HPDE6-E6E7 (cell line): Measurements from ENCODE around the gene GPM6B.
A peak's percentile ranks its signal among the peaks of the same experiment; 100 is the strongest.

Experiments used
- DNase-seq: peaks from one replicate; pipeline ENCODE4 v3.0.0; 2011; ENCODE audit warnings: missing footprints; ENCODE audit errors: extremely low spot score

GPM6B gene

DNA sequence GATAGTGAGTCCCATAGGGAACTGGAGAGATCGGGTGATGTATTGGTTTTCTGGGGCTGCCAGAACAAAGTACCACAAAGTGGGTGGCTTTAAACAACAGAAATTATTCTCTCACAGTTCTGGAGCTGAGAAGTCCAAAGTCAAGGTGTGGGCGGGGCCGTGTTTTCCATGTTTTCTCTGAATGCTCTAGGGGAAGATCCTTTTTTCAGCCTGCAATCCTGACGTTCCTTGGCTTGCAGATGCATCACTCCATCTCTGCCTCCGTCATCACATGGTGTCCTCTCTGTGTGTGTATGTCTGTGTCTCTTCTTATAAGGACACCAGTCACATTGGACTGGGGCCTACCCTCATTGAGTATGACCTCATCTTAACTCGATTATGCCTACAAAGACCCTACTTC is 7.9 kb upstream of the GPM6B start:
- DNase-seq: no peak

- DNase-seq: no peak
Observed at GRCh38 chrX:13821738-13822137, 4.8 kb upstream of the GPM6B start.

DNA sequence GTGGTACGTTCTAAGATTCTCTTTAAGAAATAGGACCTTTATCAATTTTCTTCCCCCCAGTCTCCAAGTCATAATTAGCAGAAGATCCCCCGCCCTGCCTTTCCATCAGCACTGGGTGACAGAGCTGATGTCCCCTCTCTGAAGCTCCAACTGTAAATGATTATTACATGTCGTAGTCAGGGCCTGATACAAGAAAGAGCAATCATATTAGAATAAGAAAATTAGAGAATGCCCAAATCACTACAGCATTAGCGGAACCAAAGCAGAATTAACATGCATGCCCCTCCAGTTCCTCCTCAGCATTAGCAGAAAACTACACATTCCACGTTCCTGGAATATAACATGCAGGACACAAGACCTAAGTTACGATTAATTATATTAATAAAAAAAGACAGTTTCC is 717 bp downstream of the GPM6B start:
- DNase-seq: no peak

DNA sequence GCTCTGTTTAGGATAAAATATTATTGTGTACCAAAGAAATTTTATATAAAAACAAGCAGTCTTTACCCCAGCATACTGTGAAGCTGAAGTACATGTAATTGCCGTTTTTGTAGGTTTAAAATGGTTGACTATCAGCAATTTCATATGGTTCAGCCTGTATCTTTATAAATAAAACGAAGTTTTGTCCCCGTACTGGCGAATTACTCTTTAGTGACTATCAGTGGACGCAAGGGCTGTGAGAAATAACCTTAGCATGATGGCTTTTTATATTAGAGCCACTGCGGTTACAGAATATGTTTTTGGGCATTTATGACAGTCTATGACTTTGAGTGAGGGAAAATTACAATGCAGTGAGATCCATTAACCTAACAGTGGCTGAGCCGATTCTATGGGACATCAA is 1.2 kb downstream of the GPM6B start:
- DNase-seq: no peak

GRCh38 chrX:13808865-13809264 is 8.0 kb downstream of the GPM6B start:
- no peak for DNase-seq

DNA sequence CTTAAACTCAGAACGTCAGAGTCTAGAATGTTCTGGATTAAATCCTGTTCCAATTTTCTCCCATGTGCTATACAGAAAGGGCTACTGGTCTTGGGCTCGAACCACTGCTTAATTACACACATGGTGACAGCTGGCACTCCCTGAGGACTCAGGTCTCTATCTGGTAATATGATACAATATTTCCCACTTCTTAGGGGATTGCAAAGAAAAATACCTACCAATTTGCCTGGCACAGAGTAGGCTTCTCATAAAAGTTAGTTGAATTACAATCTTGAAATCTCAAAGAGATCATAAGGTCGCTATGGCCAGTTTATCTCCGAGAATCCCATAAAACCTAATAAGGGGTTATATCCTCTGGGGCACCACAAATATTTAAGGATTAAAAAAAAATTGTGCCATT is 8.6 kb downstream of the GPM6B start:
- no peak for DNase-seq

DNA sequence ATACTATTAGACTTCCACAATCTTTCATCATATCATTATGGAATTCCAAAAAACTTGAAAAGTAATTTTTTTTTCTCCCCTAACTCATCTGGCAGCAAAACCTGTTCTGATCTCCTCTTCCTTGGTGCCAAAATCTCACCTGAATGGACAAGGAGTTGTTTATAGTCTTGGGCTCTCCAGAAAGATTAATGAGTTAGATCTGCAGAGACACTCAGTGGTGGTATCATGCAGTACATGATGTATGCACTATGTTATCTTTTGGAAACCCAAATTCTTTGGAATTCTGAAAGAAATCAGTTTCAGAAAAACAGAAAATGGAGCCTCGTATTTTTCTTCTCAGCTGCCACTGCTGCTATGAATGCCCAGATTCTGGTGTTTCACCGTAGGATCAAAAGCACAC is 11.7 kb downstream of the GPM6B start:
- no peak for DNase-seq

GRCh38 chrX:13803116-13803515 is 13.8 kb downstream of the GPM6B start:
- DNase-seq: no peak

DNA sequence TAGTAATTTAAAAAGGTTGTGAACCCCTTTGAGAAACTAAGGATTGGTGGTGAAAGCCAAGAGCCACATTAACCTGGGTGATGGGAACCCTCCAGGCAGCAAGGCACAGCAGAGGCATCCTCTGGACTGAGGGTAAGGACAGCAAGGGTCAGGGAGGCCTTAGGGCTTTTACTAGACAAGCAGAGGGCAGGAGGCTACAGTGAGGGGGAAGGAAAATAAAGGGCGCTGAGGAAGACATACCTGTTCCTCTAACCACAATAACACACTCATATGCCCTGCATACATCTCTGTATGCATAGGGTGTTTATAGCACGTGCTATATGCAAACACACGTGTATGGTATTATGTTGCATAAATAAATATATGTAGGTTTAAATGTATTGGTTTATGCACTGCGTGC is 18.7 kb downstream of the GPM6B start:
- no peak for DNase-seq

GRCh38 chrX:13797512-13797911 is 19.4 kb downstream of the GPM6B start:
- no peak for DNase-seq

DNA sequence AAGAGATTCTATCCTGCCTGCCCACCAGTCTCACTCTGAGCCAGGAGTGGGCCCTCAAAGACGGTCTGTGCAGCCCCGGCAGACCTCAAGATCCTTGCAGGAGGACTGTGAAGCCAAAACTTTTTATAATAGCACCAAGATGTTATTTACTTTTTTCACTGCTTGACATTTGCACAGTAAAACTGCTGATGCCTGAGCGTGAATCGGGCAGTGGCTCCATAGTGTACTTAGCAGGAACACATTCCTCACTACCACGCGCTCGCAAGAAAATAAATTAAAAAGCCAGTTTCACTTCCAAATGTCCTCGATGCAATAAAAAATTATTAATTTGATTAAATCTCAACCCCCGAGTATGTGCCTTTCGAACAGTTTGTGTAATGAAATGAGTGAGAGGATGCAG is 22.5 kb downstream of the GPM6B start:
- DNase-seq: no peak

DNA sequence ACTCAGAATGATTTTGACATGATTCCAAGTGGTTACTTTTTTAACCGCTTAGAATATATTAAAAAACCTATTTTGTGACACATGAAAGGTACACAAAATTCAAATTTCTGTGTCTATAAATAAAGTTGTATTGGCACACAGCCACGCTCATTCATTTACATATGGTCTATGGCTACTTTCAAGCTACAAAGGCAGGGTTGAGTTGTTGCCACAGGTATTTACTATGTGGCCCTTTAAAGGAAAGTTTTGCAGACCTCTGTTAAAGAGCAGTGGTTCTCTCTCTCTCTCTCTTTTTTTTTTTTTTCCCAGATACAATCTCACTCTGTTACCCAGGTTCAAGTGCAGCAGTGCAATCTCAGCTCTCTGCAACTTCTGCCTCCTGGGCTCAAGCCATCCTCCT is 23.0 kb downstream of the GPM6B start:
- no peak for DNase-seq

DNA sequence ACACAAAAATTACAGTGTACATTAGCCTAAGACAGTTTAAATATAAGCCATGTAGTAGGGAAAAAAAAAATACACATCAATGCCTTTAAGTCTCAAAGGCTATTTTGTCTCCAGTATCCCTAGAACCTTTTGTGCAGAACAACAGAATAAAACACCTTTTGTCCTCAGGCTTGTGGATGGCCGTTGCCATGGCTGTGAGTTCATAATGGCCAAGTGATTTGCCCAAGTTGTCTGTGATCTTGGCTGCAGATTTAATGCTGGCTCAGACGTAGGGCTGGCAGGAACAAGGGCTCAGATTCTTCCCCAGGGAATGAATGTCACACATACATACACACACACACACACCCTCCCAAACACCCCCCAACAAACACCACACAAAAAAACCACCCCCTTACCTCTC is 25.3 kb downstream of the GPM6B start:
- DNase-seq: no peak

DNA sequence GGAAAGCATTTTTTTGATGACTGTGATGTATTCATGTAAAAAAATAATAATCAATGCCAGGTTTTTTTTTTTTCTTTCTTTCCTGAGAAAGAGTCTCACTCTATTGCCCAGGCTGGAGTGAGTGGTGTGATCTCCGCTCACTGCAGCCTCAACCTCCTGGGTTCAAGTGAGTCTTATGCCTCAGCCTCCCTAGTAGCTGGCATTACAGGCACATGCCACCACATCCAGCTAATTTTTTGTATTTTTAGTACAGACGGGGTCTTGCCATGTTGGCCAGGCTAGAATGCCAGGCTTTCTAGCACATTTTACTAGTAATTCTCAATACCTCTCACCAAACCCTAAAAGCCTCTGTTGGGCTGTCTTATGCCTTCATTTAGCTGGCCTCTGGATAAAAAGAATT is 25.7 kb downstream of the GPM6B start:
- DNase-seq: no peak

DNA sequence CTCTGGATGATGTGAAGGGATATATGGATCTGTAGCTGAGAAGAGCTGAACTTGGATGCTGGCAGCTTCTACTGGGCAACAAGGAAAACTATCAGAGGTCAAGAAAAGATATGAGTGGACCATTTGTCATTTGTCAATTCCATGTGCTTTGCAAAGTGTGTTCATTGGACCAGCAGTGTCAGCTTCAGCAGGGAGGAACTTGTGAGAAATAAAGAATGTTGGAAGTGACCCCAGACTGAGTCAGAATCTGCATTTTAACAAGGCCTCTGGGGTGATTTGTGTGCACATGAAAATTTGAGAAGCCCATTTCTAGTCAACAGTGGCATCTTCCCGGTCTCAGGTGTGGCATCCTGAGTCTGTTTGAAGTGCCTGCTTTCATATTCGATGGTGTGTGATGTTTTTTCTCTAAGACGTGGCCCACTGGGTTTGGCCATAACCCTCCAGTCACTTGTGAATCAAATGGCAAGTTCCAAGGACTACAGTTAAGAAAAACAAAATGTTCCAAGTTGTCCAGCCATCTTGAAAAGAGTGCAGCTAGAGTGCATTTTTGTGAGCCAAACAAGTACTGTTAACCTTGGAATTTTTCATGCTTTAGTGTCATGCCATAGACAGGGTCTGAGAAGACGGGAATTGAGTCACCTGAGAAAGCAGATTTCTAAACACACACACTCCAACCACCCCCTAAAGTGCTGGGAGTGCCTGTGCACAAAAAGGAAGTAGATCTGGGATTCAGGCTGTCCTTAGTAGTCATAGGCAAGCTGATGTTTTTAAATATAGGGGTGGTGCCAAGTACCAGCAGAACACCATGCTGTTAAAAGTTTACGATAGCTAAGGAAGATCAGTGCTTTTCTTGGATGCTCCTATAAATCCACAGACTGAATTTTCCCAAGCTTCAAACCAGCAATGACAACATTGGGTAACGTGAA is 26.4 kb downstream of the GPM6B start:
- no peak for DNase-seq

DNA sequence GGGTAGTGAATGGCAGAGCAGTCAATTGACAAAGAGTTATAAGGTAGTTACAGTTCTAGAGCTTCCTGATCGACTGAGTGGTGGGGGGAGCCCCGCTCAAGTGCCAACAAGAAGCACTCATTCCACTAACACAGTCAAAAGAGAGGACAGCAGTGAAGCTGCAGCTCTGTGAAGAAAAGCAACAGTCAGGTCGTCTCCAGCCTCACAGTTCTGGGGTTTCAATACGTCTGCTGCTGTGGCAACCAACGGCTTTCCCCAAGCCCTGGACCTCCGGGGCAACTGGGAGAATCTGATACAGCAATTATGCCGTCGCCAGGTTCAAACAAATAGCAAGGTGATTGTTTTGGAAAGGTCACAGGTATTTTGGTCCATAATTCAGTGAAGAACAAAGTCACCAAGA is 30.8 kb downstream of the GPM6B start:
- DNase-seq: no peak

DNA sequence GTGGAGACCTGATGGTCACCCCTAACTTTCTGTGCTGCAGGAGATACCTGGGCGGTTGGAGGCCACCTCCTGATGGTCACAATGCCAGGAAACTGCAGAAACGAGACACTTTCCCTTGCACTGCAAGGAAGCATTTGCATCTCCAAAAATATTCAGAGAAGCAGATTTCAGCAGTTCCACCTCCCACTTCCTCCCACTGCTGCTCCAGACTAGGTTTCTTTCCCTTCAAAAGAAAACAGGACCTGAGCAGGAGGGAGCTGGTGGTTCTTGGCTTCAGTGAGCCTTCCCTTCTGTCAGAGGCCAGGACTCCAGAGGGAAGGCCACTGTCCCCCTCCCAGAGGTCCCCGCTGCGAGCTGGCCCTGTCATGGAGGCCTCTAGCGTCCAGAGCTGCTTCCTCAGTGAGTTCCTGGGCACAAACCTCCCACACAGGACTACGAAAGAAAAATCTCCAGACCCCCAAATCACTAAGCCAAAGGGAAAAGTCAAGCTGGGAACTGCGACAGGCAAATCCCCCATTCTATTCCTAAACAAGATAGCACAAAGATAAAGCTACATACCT is 35.9 kb downstream of the GPM6B start:
- no peak for DNase-seq

GRCh38 chrX:13778916-13779315 is 38.0 kb downstream of the GPM6B start:
- peak; percentile 10 for DNase-seq

DNA sequence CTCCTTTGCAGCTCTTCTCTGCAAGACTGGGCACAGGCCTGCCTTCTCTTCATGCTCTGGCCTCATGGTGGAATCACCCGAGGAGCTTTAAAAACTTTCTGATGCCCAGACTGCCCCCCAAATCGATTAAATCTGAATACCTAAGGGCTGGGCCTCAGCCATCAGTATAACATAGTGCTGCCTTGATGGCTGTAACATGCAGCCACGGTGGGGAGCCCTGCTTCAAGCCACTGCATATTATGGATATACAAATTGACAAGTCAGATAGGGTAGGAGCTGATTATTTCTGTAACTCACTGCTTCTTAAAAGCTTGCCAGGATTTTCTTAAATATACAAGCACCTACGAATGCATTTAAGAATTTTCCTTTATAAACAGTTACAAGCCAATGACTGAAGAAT is 40.5 kb downstream of the GPM6B start:
- DNase-seq: no peak

DNA sequence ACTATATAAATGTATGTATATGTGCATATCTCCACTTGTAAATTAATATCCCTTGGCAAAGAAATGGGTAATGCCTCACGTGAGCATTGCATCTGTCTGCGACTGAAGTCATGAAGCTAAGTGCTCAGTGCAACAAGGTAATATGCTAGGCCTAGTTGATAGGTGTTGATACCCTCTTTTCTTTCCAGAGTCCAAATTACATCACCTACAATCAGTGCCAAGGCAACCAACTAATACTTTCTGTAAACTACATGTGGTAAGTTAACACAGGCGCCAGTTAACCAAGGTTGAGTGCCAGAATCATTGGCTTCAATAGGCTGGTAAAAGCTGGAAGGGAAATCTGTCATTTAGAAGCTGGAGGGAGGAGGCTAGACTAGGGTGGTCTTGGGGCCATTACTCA is 41.1 kb downstream of the GPM6B start:
- no peak for DNase-seq

GRCh38 chrX:13774696-13775095 is 42.2 kb downstream of the GPM6B start:
- DNase-seq: no peak

DNA sequence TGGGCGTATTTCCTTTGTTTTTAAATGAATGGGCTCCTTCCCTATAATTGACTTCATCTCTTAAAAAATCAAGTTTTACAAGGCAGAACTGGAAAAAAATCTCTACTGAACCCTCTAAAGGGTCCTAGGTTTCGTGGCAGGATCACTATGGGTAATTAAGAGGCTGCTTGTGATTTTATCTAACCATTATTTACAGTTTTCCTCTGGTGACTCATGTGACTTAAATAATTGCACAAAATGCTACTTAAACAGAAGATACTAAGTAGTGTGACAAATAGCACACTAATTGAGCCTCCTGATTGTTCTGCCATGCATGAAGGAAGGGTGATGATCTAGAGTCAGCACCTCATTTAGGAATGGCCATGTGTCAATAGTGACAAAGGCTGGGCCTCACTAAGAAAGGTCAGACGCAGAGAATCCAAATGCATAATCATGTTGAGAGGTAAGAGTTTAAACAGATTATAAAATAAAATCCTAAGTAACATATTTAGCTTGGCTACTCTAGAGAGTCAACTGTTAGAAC is 46.8 kb downstream of the GPM6B start:
- DNase-seq: no peak

- no peak for DNase-seq
Observed at GRCh38 chrX:13768939-13769338, 48.0 kb downstream of the GPM6B start.
